ENCODE data around the gene DRGX. TPM values are rescaled to one million over a fixed set of nuclear protein-coding genes. Genes with fewer than 3 reads are reported as not detected.

The DRGX gene
- total RNA-seq, 4 donors from 2014 or later = not detected

- TF ChIP-seq POLR2AphosphoS5 (IDR thresholded peaks at IDR 0.05) (no peak), EP300 (IDR thresholded peaks at IDR 0.05) (no peak), CTCF (IDR thresholded peaks at IDR 0.05) (no peak), POLR2A (IDR thresholded peaks at IDR 0.05; ENCODE audit: low read depth) (no peak)
These were observed 72.0 kb downstream of the DRGX start for GRCh38 chr10:49323896-49324270.

GRCh38 chr10:49323171-49323895, 72.6 kb downstream of the DRGX start:
- H3K4me3 ChIP-seq = no peak overlapping the region
- H3K9me3 ChIP-seq = no peaks in the 10 kb centered on the region
- WGBS = 65% methylated on average over 5 of the region's 7 CpGs
- H3K27me3 ChIP-seq = no peaks in the 10 kb centered on the region
- H3K27ac ChIP-seq (replicated peaks in 1 of 4) = no peak overlapping the region
- H3K36me3 ChIP-seq = peaks cover 0 to 41% (median 0%) of the 10 kb centered on the region in 4 donors
- TF ChIP-seq POLR2A (IDR thresholded peaks at IDR 0.05; ENCODE audit: low read depth) (no peak), POLR2AphosphoS5 (IDR thresholded peaks at IDR 0.05) (no peak), CTCF (IDR thresholded peaks at IDR 0.05) (no peak), EP300 (IDR thresholded peaks at IDR 0.05) (no peak)
- intact Hi-C loops (cut with DNase I) = no loop called here
- peaks cover 0 to 5% (median 0%) of the 10 kb centered on the region in 4 donors for H3K4me1 ChIP-seq
- DNase-seq (ENCODE audit: extremely low spot score) = peak; percentile 91

More at GRCh38 chr10:49323896-49324270, 72.0 kb downstream of the DRGX start:
- intact Hi-C loops (cut with DNase I) = no loop called here
- no peak overlapping the region for H3K27ac ChIP-seq (replicated peaks in 1 of 4)
- DNase-seq (ENCODE audit: extremely low spot score) = no peak
- 94% methylated on average over 9 of the region's 9 CpGs for WGBS
- peaks cover 0 to 5% (median 0%) of the 10 kb centered on the region in 4 donors for H3K4me1 ChIP-seq
- peaks cover 0 to 35% (median 0%) of the 10 kb centered on the region in 4 donors for H3K36me3 ChIP-seq
- H3K27me3 ChIP-seq = no peaks in the 10 kb centered on the region
- no peaks in the 10 kb centered on the region for H3K9me3 ChIP-seq
- no peak overlapping the region for H3K4me3 ChIP-seq

GRCh38 chr10:49322371-49323170, 73.3 kb downstream of the DRGX start:
- DNase-seq (ENCODE audit: extremely low spot score) = peak; percentile 84
- Histone ChIP-seq H3K36me3 (peaks cover 0 to 49% (median 0%) of the 10 kb centered on the region in 4 donors), H3K27ac (replicated peaks in 1 of 4) (no peak overlapping the region), H3K9me3 (no peaks in the 10 kb centered on the region), H3K4me3 (no peak overlapping the region), H3K4me1 (peaks cover 0 to 5% (median 0%) of the 10 kb centered on the region in 4 donors), H3K27me3 (no peaks in the 10 kb centered on the region)
- intact Hi-C loops (cut with DNase I) = no loop called here
- WGBS = 88% methylated on average over 22 of the region's 26 CpGs
- TF ChIP-seq POLR2A (IDR thresholded peaks at IDR 0.05; ENCODE audit: low read depth) (no peak), POLR2AphosphoS5 (IDR thresholded peaks at IDR 0.05) (no peak), EP300 (IDR thresholded peaks at IDR 0.05) (no peak), CTCF (IDR thresholded peaks at IDR 0.05) (no peak)

- intact Hi-C loops (cut with DNase I) = no loop called here
These were observed 74.9 kb downstream of the DRGX start for GRCh38 chr10:49321021-49321420.

More at GRCh38 chr10:49321021-49321420, 74.9 kb downstream of the DRGX start:
- H3K36me3 ChIP-seq = peaks cover 0 to 46% (median 0%) of the 10 kb centered on the region in 4 donors
- TF ChIP-seq CTCF (IDR thresholded peaks at IDR 0.05) (no peak), POLR2AphosphoS5 (IDR thresholded peaks at IDR 0.05) (no peak), POLR2A (IDR thresholded peaks at IDR 0.05; ENCODE audit: low read depth) (no peak), EP300 (IDR thresholded peaks at IDR 0.05) (no peak)
- no peak for DNase-seq (ENCODE audit: extremely low spot score)
- peaks cover 0 to 5% (median 0%) of the 10 kb centered on the region in 4 donors for H3K4me1 ChIP-seq
- WGBS = 61% methylated on average over 3 of the region's 3 CpGs
- H3K27ac ChIP-seq (replicated peaks in 1 of 4) = no peak overlapping the region
- no peaks in the 10 kb centered on the region for H3K9me3 ChIP-seq
- H3K27me3 ChIP-seq = no peaks in the 10 kb centered on the region
- H3K4me3 ChIP-seq = no peak overlapping the region

All from esophagus muscularis mucosa (tissue), 4 donors.